Panc1 (cell line): ENCODE results near the gene TTLL10. TPM values are rescaled to one million over a fixed set of nuclear protein-coding genes. Genes with fewer than 3 reads are reported as not detected.

ENCODE experiments used
- ATAC-seq: fragments of 200-7000 bp; cut with Tn5 transposase; 2 replicates; pipeline ENCODE4 v1.9.1; 2020; ENCODE audit warnings: mild to moderate bottlenecking, moderate library complexity
- BruUV-seq: library from RNA; stranded (reverse); fragments of 400-500 nt; replicated peaks from 2 replicates; lab custom pipeline; 2021; lab: Mats Ljungman, UMichigan
- CTCF ChIA-PET: fragments of 300-600 bp; sonication (Branson Sonifier 250); formaldehyde crosslinking; loops from one replicate; lab custom pipeline; 2022; ENCODE audit warnings: antibody characterized with exemption; lab: Charles Lee
- POLR2A ChIA-PET: fragments of 300-600 bp; sonication (Branson Sonifier 250); formaldehyde crosslinking; loops from one replicate; lab custom pipeline; 2022; ENCODE audit warnings: antibody characterized with exemption; lab: Charles Lee
- DNase-seq: peaks from one replicate; pipeline ENCODE4 v3.0.0-alpha.2; 2010; ENCODE audit warnings: low read depth, low spot score
- H3K27ac ChIP-seq: 2 replicates; pipeline ENCODE4 v1.5.1; 2011; ENCODE audit warnings: mild to moderate bottlenecking, low read length, inconsistent platforms
- H3K27me3 ChIP-seq: fragments of 200-500 bp; sonication (Bioruptor generic); 2 replicates; pipeline ENCODE4 v1.6.0; 2014; ENCODE audit warnings: low read length, inconsistent platforms; ENCODE audit not compliant: control insufficient read depth, insufficient read depth
- H3K36me3 ChIP-seq: fragments of 200-500 bp; sonication (Bioruptor generic); 2 replicates; pipeline ENCODE4 v1.5.1; 2014; ENCODE audit warnings: inconsistent platforms, mild to moderate bottlenecking, low read length, moderate library complexity; ENCODE audit not compliant: control insufficient read depth, insufficient read depth
- H3K4me1 ChIP-seq: 2 replicates; pipeline ENCODE4 v1.5.1; 2011; ENCODE audit warnings: inconsistent platforms, mild to moderate bottlenecking, low read length, moderate library complexity; ENCODE audit not compliant: control insufficient read depth, insufficient read depth
- H3K4me3 ChIP-seq, 2 experiments: 2 replicates each; pipeline ENCODE4 v1.5.1; 2011 to 2012; ENCODE audit warnings: low read depth in 2 of 2, low read length in 2 of 2, mild to moderate bottlenecking in 2 of 2, inconsistent platforms in 1 of 2, moderate library complexity in 1 of 2
- H3K9me3 ChIP-seq: fragments of 200-500 bp; sonication (Bioruptor generic); 2 replicates; pipeline ENCODE4 v1.5.1; 2014; ENCODE audit warnings: low read depth, mild to moderate bottlenecking, inconsistent platforms, low read length, moderate library complexity; ENCODE audit not compliant: control insufficient read depth, insufficient read depth
- POLR2AphosphoS5 ChIP-seq: IDR thresholded peaks from 2 replicates; pipeline ENCODE4 v1.6.1; 2012; ENCODE audit warnings: mild to moderate bottlenecking, low read depth, low read length, moderate library complexity
- REST ChIP-seq, 2 experiments: IDR thresholded peaks; 2 replicates each; pipeline ENCODE4 v1.6.1; 2011 to 2012; ENCODE audit warnings: low read depth in 2 of 2, control low read depth in 1 of 2, low read length in 1 of 2, mild to moderate bottlenecking in 1 of 2, moderate library complexity in 1 of 2; ENCODE audit not compliant: insufficient read depth in 1 of 2
- SIN3A ChIP-seq: IDR thresholded peaks from 2 replicates; pipeline ENCODE4 v1.6.1; 2012; ENCODE audit warnings: low read depth, mild to moderate bottlenecking, low read length, moderate library complexity, borderline replicate concordance; ENCODE audit not compliant: insufficient read depth
- TCF7L2 ChIP-seq: IDR thresholded peaks from 2 replicates; pipeline ENCODE4 v1.6.1; 2011; ENCODE audit warnings: mild to moderate bottlenecking, low read depth, low read length, inconsistent platforms
- in situ Hi-C: cut with HindIII; loops from 2 replicates; pipeline ENCODE4 v1.10.0; 2016; ENCODE audit warnings: low sequenced_read_pairs, low pct_unique_long_range_greater_than_20kb
- intact Hi-C: fragments of 100-400 bp; cut with micrococcal nuclease; formaldehyde crosslinking; loops from one replicate; pipeline ENCODE4 v1.10.0; 2022; ENCODE audit not compliant: unreplicated experiment
- total RNA-seq: library from RNA; stranded (reverse); gene quantifications from one replicate; pipeline ENCODE4 v1.2.1, GENCODE V29; 2021; ENCODE audit not compliant: unreplicated experiment
- TF ChIP-seq, protein P1 (sequence below): fragments of 450-650 bp; IDR thresholded peaks from 2 replicates; pipeline ENCODE4 v1.5.1; 2017; ENCODE audit warnings: mild to moderate bottlenecking

TTLL10 gene
- total RNA-seq, 1 experiment from 2014 or later = not detected

GRCh38 chr1:1204425-1204920 lies 30.8 kb downstream of the TTLL10 start:
- ChIA-PET CTCF (no interaction called here), POLR2A (no interaction called here)
- H3K9me3 ChIP-seq = no peaks in the 10 kb centered on the region
- no peak for DNase-seq
- H3K4me1 ChIP-seq = peaks cover 11% of the 10 kb centered on the region
- TF ChIP-seq POLR2AphosphoS5 = no peak
- TF ChIP-seq REST (IDR thresholded peaks at IDR 0.05; ENCODE audit: insufficient read depth in 1 of 2, low read depth in 2 of 2, low read length in 1 of 2) = no peak
- TF ChIP-seq, protein P1, sequence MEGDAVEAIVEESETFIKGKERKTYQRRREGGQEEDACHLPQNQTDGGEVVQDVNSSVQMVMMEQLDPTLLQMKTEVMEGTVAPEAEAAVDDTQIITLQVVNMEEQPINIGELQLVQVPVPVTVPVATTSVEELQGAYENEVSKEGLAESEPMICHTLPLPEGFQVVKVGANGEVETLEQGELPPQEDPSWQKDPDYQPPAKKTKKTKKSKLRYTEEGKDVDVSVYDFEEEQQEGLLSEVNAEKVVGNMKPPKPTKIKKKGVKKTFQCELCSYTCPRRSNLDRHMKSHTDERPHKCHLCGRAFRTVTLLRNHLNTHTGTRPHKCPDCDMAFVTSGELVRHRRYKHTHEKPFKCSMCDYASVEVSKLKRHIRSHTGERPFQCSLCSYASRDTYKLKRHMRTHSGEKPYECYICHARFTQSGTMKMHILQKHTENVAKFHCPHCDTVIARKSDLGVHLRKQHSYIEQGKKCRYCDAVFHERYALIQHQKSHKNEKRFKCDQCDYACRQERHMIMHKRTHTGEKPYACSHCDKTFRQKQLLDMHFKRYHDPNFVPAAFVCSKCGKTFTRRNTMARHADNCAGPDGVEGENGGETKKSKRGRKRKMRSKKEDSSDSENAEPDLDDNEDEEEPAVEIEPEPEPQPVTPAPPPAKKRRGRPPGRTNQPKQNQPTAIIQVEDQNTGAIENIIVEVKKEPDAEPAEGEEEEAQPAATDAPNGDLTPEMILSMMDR = no peak
- no peak for TF ChIP-seq SIN3A
- no peak for TF ChIP-seq TCF7L2
- no peak overlapping the region for H3K27ac ChIP-seq
- H3K36me3 ChIP-seq = no peaks in the 10 kb centered on the region
- intact Hi-C loops = no loop called here
- H3K4me3 ChIP-seq = no peak overlapping the region
- H3K27me3 ChIP-seq = no peaks in the 10 kb centered on the region
- BruUV-seq = no TSS peak
- ATAC-seq = no peak
- in situ Hi-C loops = no loop called here

DNA sequence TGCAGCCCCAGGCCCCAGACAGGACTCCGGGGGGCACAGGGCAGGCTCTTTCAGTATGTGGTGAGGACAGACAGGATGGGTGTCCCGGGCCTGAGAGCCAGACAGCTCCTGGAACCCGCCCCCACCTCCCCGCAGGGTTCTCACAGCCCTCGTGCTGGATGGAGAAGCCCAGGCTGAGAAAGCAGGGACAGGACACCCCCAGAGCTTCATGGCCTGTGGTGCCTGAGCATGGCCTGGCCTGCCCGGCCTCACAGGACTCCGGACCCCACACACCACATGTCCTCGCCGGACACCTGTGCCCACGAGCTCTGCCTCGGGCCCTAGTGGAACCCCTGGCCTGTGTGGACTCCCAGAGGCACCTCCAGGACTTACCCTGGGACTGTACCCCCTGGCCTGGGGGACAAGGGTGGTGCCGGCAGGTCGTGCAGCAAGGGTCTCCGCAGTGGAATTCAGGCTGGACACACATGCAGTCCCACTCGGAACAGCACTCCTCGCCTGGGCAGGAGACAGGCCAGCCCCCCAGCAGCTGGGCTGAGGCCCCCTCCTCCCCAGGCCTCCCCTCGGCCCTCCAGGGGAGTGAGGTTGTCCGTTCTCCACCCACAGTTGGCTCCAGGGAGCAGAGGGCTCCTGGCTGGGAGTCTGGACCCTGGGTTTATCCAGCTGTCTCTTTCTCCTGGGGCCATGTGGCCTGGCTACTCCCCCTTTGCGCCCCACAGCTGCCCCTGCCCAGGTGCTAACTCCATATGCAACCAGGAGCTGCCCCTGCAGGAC lies 31.5 kb downstream of the TTLL10 start:
- intact Hi-C loops = no loop called here
- Histone ChIP-seq H3K4me1 (peaks cover 11% of the 10 kb centered on the region), H3K4me3 (no peak overlapping the region), H3K36me3 (no peaks in the 10 kb centered on the region), H3K27ac (no peak overlapping the region), H3K27me3 (no peaks in the 10 kb centered on the region), H3K9me3 (no peaks in the 10 kb centered on the region)
- BruUV-seq = no TSS peak
- TF ChIP-seq, protein P1 = no peak
- TF ChIP-seq REST (IDR thresholded peaks at IDR 0.05; ENCODE audit: insufficient read depth in 1 of 2, low read depth in 2 of 2, low read length in 1 of 2) = no peak
- TF ChIP-seq POLR2AphosphoS5 = no peak
- ChIA-PET CTCF (no interaction called here), POLR2A (no interaction called here)
- DNase-seq (no peak), ATAC-seq (no peak)
- in situ Hi-C loops = no loop called here
